ENCODE results near the gene LPCAT1.

The LPCAT1 gene

DNA sequence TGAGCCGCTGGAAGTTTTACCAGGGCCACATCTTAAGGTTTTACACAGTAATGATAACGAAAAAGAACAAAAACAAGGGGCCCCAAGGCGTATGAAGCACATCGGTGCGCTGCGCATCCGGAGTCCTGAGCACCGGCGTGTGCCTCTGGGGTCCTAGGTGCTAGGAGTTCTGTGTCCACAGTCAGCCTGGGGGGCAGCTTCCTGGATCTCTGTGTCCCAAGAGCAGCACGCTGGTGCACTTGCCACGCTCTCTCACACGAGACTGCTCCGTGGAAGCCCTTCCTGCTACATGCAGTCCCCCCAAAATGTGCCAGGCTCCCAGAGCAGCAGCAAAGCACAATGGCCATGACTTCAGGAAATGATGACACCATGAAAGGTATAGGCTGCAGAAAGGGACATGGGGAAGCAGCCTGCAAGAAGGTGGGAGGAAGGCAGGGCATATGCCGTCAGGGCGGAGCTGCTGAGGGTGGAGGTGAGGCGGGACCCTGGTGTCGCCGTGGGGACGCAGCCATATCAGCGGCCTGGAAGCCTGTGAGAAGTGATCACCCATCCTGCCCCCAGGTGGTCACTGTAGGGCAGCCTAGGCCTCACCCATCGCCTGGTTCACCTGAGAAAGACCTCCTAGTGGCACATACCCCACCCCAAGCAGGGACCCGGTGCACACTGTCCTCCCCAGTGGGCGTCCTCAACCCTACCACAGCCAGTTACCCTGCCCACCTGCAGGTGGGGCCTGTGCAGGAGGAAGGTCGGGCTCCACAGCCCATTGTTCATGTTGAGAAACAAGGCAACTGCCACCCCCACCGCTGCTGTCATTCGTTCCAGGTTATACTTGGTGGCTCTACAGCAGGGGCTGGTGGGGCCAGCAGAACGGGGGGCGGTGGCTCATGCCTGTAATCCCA, 54.9 kb downstream of the LPCAT1 start:
- no peak overlapping the region for H3K27ac ChIP-seq
- no peak for DNase-seq (ENCODE audit: low spot score)
- no peak overlapping the region for H3K4me3 ChIP-seq
- TF ChIP-seq, protein P1, sequence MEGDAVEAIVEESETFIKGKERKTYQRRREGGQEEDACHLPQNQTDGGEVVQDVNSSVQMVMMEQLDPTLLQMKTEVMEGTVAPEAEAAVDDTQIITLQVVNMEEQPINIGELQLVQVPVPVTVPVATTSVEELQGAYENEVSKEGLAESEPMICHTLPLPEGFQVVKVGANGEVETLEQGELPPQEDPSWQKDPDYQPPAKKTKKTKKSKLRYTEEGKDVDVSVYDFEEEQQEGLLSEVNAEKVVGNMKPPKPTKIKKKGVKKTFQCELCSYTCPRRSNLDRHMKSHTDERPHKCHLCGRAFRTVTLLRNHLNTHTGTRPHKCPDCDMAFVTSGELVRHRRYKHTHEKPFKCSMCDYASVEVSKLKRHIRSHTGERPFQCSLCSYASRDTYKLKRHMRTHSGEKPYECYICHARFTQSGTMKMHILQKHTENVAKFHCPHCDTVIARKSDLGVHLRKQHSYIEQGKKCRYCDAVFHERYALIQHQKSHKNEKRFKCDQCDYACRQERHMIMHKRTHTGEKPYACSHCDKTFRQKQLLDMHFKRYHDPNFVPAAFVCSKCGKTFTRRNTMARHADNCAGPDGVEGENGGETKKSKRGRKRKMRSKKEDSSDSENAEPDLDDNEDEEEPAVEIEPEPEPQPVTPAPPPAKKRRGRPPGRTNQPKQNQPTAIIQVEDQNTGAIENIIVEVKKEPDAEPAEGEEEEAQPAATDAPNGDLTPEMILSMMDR (IDR thresholded peaks at IDR 0.05): no peak

DNA sequence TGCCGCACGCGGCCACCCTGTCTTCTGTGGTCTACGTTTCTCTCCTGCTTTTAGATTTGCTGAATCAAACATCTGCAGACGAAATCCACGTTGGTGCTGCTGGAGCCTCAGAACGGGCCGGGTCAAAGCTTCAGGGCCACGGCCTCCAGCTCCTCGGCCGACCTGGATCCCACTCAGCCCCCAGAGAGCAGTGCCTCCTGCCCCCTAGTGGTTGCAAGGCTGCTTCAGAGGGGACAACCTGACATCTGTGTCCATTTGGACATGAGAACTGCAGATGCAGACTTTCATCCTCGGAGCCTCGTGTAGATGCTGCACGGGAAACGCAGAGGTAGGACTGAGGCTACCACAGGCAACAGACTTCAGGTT, 55.5 kb downstream of the LPCAT1 start:
- DNase-seq (ENCODE audit: low spot score): no peak
- TF ChIP-seq, protein P1 (IDR thresholded peaks at IDR 0.05): no peak
- Histone ChIP-seq H3K4me3 (no peak overlapping the region), H3K27ac (no peak overlapping the region)

DNA sequence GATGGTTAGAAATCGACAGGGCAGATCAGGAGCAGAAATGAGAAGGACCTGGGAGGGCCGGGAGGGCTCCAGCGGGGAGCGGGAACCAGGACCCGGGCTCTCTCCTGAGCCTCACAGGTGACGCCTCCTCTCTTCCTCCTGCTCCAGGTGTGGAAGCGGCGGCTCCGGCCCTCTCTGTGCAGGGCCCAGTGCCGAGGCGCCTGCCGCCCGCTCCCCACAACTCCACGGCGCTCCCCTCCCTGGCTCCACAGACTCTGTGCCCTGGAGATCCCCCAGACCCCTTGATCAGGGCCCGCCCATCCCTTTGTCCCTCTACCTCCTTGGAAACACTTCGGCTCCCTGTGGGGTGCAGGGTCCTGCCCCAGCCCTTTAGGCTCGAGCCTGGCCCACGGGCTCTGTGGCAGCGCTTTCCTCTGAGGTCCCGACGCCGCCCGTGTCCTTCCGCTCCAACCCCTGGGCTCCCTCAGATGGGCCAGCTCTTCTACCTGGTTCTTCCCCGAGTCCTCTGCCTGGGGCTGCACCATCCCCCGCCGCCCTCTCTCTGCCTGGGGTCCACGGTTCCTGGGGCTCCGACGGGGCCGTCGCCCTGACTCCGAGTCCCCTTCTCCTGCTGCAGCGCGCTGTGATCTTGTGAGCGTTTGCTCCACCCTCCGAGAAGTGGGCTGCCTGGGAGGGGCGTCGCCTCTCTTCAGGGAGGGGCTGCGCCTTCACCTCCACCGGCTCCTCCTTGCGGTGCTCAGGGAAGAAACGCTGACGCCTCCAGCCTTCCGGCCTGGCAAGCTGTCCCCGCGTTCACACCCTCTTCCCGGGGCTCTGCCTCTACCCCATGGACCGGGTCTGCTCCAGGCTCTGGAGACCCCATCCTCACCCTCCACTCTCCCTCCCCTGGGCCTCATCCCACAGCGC, 56.2 kb downstream of the LPCAT1 start:
- TF ChIP-seq, protein P1 (IDR thresholded peaks at IDR 0.05): no peak
- no peak for DNase-seq (ENCODE audit: low spot score)
- no peak overlapping the region for H3K4me3 ChIP-seq

DNA sequence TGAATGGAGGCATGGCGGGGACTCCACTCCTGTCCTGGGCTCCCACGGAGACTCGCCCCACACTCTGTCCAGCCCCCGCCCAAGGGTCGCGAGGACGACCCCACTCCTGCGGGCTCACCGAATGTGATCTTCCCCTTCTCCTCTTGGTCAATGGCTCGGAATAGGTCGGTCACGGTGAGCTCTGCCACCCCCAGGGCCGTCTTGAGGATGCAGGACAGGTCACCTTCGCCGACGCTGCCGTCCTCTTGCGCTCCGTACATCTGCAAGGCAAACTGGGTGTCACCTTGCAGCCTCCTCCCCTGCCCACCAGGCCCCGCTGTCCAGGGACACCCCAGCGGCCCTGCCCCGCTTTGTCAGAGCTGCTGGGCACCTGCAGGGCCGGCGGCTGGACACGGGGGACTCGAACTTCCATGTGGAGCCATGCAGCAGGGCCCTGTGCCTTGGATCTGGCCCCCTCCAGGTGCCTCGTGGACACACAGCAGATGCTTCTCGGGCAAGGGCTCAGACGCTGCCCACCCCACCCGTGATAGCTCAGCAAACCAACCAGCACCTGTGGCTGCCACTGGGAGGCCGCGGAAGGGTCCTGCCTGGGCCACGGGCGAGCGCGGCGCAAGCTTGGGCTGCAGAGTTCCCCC, 57.0 kb downstream of the LPCAT1 start:
- DNase-seq (ENCODE audit: low spot score): no peak
- H3K4me3 ChIP-seq: no peak overlapping the region
- no peak overlapping the region for H3K27ac ChIP-seq
- TF ChIP-seq, protein P1 (IDR thresholded peaks at IDR 0.05): no peak

More for the DNA sequence above, 56.2 kb downstream of the LPCAT1 start:
- no peak overlapping the region for H3K27ac ChIP-seq

DNA sequence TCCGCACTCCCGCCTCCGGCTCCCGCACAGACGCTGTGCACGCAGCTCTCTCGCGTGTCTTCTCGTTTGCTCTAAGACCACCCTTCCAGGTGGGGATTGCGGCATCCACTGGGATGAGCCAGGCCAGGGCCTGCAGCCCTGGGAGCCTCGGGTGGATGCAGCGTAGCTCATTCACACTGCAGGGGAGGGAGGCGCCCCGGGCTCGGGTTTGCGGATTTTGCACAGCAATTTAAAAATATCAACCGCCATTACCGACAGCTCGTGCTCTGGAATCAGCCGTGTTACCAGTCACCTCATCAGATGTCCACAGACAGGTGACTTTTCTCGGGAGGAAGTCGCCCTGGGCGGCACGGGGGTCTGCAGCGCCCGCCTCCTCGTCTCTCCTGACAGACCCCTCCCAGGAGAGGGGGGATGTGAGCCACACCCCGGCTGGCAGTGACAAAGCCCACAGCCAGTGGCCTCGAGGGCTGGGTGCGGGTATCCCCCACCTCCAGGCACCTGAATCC, 57.7 kb downstream of the LPCAT1 start:
- no peak for DNase-seq (ENCODE audit: low spot score)
- H3K4me3 ChIP-seq: no peak overlapping the region
- TF ChIP-seq, protein P1 (IDR thresholded peaks at IDR 0.05): no peak

DNA sequence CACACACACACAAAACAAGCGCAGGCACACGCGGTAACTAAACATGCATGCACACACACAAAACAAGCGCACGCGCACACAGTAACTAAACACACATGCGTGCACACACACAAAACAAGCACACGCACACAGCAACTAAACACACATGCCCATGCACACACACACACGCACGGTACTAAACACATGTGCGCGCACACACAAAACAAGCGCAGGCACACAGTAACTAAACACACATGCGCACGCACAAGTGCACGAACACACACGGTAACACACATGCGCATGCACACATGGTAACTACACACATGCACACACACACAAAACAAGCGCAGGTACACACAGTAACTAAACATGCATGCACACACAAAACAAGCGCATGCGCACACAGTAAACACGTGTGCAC, 58.6 kb downstream of the LPCAT1 start:
- no peak overlapping the region for H3K4me3 ChIP-seq
- no peak overlapping the region for H3K27ac ChIP-seq
- TF ChIP-seq, protein P1 (IDR thresholded peaks at IDR 0.05): no peak
- no peak for DNase-seq (ENCODE audit: low spot score)

More for the DNA sequence above, 57.7 kb downstream of the LPCAT1 start:
- H3K27ac ChIP-seq: no peak overlapping the region

Measured in coronary artery (tissue), 2 donors.